Liver (tissue), 3 donors: Measurements from ENCODE around the gene BOC.

Experiments used
- CTCF ChIP-seq: fragments of 150-350 bp; IDR thresholded peaks from 2 replicates; pipeline ENCODE4 v1.5.1; 2017; ENCODE audit warnings: improper control_type of control experiment, low read depth, low read length; ENCODE audit not compliant: missing input control
- HNF4A ChIP-seq, 2 donors: conservative IDR thresholded peaks; 2 replicates each; pipeline ENCODE4 v1.6.1; 2016; ENCODE audit warnings: antibody characterized with exemption in 2 of 2, mild to moderate bottlenecking in 2 of 2
- MAX ChIP-seq: IDR thresholded peaks from 2 replicates; pipeline ENCODE4 v1.6.1; 2016; ENCODE audit warnings: antibody characterized with exemption
- RAD21 ChIP-seq, 2 donors: IDR thresholded peaks; 2 replicates each; pipeline ENCODE4 v1.6.1; 2016; ENCODE audit warnings: antibody characterized with exemption in 2 of 2, mild to moderate bottlenecking in 2 of 2
- SP1 ChIP-seq: IDR thresholded peaks from 2 replicates; pipeline ENCODE4 v1.6.1; 2018; ENCODE audit warnings: antibody characterized with exemption, mild to moderate bottlenecking
- TAF1 ChIP-seq: conservative IDR thresholded peaks from 2 replicates; pipeline ENCODE4 v1.6.1; 2016; ENCODE audit warnings: antibody characterized with exemption, mild to moderate bottlenecking
- donor health status: healthy.
- donor health status: healthy.

- TF ChIP-seq CTCF: no peak
- no peak for TF ChIP-seq MAX
- TF ChIP-seq HNF4A (conservative IDR thresholded peaks at IDR 0.05): no peak
- TF ChIP-seq SP1: no peak
- no peak for TF ChIP-seq TAF1
- TF ChIP-seq RAD21 (IDR thresholded peaks at IDR 0.05): no peak
Measured at GRCh38 chr3:113228498-113229286, 17.3 kb downstream of the BOC start.
